ENCODE data around the gene CDH7.

The CDH7 gene, protein sequence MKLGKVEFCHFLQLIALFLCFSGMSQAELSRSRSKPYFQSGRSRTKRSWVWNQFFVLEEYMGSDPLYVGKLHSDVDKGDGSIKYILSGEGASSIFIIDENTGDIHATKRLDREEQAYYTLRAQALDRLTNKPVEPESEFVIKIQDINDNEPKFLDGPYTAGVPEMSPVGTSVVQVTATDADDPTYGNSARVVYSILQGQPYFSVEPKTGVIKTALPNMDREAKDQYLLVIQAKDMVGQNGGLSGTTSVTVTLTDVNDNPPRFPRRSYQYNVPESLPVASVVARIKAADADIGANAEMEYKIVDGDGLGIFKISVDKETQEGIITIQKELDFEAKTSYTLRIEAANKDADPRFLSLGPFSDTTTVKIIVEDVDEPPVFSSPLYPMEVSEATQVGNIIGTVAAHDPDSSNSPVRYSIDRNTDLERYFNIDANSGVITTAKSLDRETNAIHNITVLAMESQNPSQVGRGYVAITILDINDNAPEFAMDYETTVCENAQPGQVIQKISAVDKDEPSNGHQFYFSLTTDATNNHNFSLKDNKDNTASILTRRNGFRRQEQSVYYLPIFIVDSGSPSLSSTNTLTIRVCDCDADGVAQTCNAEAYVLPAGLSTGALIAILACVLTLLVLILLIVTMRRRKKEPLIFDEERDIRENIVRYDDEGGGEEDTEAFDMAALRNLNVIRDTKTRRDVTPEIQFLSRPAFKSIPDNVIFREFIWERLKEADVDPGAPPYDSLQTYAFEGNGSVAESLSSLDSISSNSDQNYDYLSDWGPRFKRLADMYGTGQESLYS

DNA sequence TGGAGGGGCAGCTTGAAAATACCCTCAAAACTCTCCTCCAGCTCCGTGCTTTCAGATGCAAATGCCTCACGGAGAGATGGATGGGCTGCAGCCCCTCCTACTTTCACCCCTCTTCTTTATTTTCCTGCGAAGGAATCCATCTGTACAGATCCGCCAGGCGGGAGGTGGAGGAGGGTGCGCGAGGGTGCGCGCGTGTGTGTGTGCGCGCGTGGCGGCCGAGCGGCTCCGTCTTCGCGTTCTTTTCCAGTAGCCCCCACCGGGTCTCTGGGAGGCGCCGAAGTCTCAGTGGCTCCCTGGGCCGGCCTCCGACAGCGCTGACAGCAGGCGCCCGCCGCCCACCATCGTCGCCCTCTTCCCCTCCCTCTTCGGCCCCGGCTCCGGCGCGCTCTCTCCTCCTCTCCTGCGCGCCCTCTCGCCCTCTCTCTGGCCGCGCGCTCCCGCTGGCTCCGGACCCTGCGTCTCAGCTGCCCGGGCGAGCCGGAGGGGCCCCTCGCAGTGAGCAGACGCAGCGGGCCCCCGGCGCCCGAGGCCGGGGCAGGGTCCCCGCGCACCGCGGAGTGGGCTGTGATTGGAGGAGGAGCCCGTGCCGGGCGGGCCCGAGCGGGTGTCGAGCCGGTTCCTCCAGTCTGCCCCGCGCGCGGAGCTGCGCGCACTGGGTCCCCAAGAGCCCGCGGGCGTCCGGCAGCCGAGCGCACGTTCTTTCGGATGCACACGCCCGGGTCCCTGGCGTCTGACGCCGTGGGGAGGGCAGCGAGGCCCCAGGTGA lies at the start of gene CDH7:
Gene CDH7 (plus strand): TSS at position 624 of the 766 bp plus-strand sequence. CDS start 11,831 bp downstream, outside the sequence.
- H3K9me3 Mint-ChIP-seq, result no peaks in the 10 kb centered on the region
- H3K27ac Mint-ChIP-seq, result no peak within 1 kb of the TSS
- no peaks in the 10 kb centered on the region for H3K36me3 Mint-ChIP-seq (ENCODE audit: low read depth)
- H3K27me3 Mint-ChIP-seq (ENCODE audit: low read depth), result peaks cover 18% of the 10 kb centered on the region
- H3K4me3 Mint-ChIP-seq, result no peak within 1 kb of the TSS
- H3K4me1 Mint-ChIP-seq (ENCODE audit: low read depth), result no peaks in the 10 kb centered on the region

DNA sequence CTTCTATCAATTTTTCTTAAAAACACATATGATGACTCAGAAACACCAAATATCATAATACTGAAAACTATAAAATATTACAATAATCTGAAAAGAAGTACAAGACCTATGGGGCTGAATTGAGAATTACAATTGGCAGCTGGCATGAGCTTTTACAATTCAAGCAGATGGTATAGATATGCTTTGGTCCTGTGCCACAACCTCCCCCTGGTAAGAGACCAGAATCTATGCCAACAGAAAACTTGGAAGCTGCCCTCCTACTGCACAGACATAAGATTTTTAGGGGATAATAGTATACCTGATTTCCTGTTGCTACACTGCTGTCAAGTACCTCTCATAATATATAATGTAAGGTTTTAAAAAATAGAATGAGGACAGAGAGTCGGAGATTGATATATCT lies 46.8 kb upstream of the CDH7 start:
- no peak overlapping the region for H3K4me3 Mint-ChIP-seq
- no peaks in the 10 kb centered on the region for H3K4me1 Mint-ChIP-seq (ENCODE audit: low read depth)
- no peaks in the 10 kb centered on the region for H3K36me3 Mint-ChIP-seq (ENCODE audit: low read depth)
- H3K9me3 Mint-ChIP-seq, result no peaks in the 10 kb centered on the region
- H3K27ac Mint-ChIP-seq, result no peak overlapping the region
- no peaks in the 10 kb centered on the region for H3K27me3 Mint-ChIP-seq (ENCODE audit: low read depth)

DNA sequence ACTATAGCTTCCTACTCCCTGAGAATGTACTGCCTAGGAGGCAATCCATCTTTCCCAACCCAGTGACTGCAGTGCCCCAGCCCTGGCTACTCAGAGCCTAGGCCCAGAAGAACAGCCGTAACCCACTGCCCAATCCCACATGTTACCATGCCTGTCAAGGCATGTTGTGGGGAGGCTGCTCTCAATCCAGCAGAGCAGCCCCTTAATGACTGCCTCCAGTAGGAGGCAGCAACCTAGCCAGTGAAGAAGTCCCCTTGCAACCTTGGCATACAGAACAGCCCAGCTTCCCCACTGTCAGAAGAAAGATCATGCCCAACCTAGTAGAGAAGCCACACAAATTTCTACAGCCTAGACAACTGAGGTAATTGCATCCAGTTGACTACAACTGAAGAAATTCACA lies 44.2 kb upstream of the CDH7 start:
- no peaks in the 10 kb centered on the region for H3K9me3 Mint-ChIP-seq

DNA sequence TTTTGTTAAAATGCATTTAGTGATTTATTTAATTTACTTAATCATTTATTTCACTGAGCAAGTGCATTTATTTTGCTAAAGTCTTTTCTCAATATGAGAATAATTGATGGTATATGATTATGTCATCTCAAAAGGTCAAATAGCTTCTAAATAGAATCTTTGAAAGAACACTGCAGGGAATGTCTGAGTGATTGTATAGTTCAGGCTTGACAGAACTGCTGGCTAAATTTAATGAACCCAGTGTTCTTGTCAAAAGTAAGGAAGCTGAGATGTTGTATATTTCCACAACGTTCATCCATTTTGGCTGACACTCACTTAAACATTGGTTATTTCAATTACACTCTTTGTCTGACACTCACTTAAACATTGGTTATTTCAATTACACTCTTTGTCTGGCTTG lies 39.3 kb upstream of the CDH7 start:
- no peak overlapping the region for H3K4me3 Mint-ChIP-seq
- no peaks in the 10 kb centered on the region for H3K4me1 Mint-ChIP-seq (ENCODE audit: low read depth)
- H3K27ac Mint-ChIP-seq, result no peak overlapping the region
- no peaks in the 10 kb centered on the region for H3K36me3 Mint-ChIP-seq (ENCODE audit: low read depth)
- H3K27me3 Mint-ChIP-seq (ENCODE audit: low read depth), result no peaks in the 10 kb centered on the region
- peaks cover under 1% of the 10 kb centered on the region for H3K9me3 Mint-ChIP-seq

More for the DNA sequence above, 44.2 kb upstream of the CDH7 start:
- Mint-ChIP-seq H3K27me3 (ENCODE audit: low read depth) (no peaks in the 10 kb centered on the region), H3K36me3 (ENCODE audit: low read depth) (no peaks in the 10 kb centered on the region), H3K4me3 (no peak overlapping the region), H3K4me1 (ENCODE audit: low read depth) (no peaks in the 10 kb centered on the region), H3K27ac (no peak overlapping the region)

DNA sequence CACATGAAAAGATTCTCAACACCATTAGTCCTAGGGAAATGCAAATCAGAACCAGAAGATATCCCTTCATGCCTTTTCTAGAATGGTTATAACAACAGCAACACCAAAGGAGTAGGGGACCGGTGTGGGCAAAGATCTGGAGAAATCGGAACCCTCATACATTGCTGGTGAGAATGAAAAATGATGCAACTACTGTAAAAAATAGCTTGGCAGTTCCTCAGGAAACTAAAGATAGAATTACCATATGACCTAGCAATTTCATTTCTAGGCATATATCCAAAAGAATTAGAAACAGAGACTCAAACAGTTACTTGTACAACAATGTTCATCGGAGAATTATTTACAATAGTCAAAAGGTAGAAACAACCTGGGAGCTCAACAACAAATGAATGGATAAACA lies 29.2 kb upstream of the CDH7 start:
- Mint-ChIP-seq H3K9me3 (peaks cover 15% of the 10 kb centered on the region), H3K36me3 (ENCODE audit: low read depth) (no peaks in the 10 kb centered on the region), H3K27ac (no peak overlapping the region), H3K4me1 (ENCODE audit: low read depth) (no peaks in the 10 kb centered on the region), H3K27me3 (ENCODE audit: low read depth) (no peaks in the 10 kb centered on the region), H3K4me3 (no peak overlapping the region)

DNA sequence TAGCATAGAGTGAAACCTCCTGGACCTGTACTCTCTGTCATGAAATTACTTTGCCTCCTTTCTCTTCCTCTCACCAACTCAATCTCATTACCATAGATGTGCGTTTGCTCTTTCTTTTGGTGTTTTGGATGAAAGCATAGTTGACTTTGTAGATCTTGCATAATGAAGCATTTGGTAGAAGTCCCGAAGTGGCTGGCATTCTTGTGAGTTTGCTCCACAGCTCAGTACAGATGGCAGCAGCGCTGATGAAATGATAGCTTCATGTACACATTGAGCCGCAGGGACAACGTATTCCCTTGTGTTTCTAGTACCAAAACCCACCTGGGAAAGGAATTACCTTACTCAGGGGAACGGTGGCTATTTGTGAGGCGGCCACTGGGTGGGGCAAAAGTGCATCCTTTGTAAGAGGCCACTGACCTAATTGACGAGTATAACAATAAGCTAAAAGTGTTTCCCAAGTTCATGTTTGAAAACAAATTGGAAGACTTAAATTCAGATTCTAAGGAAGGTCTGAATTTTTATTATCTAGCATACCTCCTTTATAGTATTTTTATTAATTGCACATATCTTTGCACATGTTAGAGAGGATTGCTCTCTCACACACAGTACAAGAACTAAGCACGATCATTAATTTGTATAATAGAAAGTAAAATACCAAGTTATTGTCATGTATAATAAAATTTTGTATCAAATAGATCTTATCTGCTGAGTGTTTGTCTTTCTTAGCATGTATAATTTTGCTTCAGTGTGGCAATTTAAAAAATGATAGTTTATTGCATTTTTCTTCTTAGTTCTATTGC lies 25.4 kb upstream of the CDH7 start:
- H3K36me3 Mint-ChIP-seq (ENCODE audit: low read depth), result no peaks in the 10 kb centered on the region
- H3K9me3 Mint-ChIP-seq, result peaks cover 4% of the 10 kb centered on the region
- no peaks in the 10 kb centered on the region for H3K4me1 Mint-ChIP-seq (ENCODE audit: low read depth)
- H3K4me3 Mint-ChIP-seq, result no peak overlapping the region
- no peak overlapping the region for H3K27ac Mint-ChIP-seq
- no peaks in the 10 kb centered on the region for H3K27me3 Mint-ChIP-seq (ENCODE audit: low read depth)

DNA sequence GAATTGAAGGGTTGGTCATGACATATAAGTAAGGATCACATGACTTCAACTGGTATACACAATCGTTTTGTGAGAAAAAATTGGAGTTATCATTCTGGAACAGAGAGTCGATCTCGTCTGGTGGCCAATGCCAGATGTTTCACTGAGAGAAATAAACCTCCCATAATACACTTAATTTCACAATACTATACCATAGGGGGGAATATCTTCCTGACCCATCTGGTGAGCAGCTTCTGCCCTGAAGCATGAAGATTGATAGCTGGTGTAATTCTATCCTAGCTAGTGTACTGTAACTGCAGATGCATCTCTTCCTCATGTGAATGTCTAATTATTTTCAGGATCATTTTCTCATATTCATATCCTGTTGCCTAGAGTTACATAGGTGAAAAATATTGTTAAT lies 15.7 kb upstream of the CDH7 start:
- H3K9me3 Mint-ChIP-seq, result peaks cover 3% of the 10 kb centered on the region

DNA sequence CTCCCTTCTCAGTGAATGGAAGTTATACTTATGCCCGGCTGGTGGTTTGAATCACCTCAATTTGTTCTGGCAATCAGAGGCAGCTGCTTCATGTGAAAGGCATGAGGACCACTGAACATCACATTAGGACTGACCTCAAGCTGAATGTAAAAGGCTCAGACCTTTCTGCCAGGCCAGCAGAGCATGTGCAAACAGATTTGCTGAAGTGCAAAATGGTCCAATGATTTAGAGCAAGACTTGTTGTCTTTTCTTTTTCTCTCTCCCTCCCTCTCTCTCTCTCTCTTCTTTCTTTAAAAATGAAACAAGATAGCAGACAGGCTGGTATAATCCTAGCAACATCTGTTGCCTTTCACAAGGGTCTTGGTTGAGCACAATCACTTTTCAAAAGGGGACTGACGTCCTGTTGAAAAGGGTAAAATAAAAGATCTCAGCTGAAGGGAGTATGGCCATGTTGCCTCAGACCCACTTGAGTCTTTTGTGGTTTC lies 13.3 kb upstream of the CDH7 start:
- no peaks in the 10 kb centered on the region for H3K36me3 Mint-ChIP-seq (ENCODE audit: low read depth)
- H3K9me3 Mint-ChIP-seq, result peaks cover 3% of the 10 kb centered on the region
- no peak overlapping the region for H3K4me3 Mint-ChIP-seq
- H3K27ac Mint-ChIP-seq, result no peak overlapping the region
- no peaks in the 10 kb centered on the region for H3K4me1 Mint-ChIP-seq (ENCODE audit: low read depth)
- no peaks in the 10 kb centered on the region for H3K27me3 Mint-ChIP-seq (ENCODE audit: low read depth)

More for the DNA sequence above, 15.7 kb upstream of the CDH7 start:
- H3K27me3 Mint-ChIP-seq (ENCODE audit: low read depth), result no peaks in the 10 kb centered on the region
- no peaks in the 10 kb centered on the region for H3K4me1 Mint-ChIP-seq (ENCODE audit: low read depth)
- H3K4me3 Mint-ChIP-seq, result no peak overlapping the region
- no peaks in the 10 kb centered on the region for H3K36me3 Mint-ChIP-seq (ENCODE audit: low read depth)
- no peak overlapping the region for H3K27ac Mint-ChIP-seq

DNA sequence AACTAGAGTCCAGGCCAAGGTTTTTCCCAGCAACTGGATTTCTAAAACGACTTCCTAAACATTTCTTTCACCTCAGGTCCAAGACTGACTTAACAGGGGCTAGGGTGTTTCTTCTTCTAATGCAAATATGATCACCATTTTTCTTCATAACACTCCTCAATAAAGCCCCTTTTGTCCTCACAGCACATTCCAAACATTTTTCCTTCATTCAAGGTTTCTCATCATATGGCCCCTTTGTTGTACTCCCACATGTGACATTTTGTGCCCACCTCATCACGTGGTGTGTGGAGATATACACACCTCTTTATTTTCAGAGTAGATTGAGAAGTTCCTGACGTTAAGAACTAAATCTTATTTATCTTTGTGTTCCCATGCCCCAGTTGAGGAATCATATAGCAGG lies 3.9 kb upstream of the CDH7 start:
- H3K4me1 Mint-ChIP-seq (ENCODE audit: low read depth), result no peaks in the 10 kb centered on the region

DNA sequence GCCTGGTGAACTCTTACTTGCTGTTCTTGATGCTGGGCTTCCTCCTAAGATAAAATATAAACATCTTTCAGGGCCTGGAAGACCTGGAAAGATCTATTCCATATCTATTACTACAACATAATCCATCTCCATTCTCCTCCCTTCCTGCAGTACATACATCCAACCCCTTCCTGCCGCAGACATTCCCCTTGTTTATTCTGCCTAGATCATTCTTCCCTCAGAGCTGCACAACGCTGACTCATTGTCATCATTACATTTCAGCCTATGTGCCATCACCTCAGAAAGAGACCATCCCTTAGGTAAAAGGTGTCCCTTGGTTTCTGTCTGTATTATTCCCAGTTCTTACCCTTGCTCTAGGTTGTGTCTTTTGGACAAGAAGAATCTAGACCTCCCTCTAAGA lies 2.5 kb upstream of the CDH7 start:
- Mint-ChIP-seq H3K4me3 (no peak overlapping the region), H3K27ac (no peak overlapping the region), H3K9me3 (no peaks in the 10 kb centered on the region), H3K36me3 (ENCODE audit: low read depth) (no peaks in the 10 kb centered on the region), H3K27me3 (ENCODE audit: low read depth) (peaks cover 18% of the 10 kb centered on the region), H3K4me1 (ENCODE audit: low read depth) (no peaks in the 10 kb centered on the region)

More for the DNA sequence above, 3.9 kb upstream of the CDH7 start:
- Mint-ChIP-seq H3K36me3 (ENCODE audit: low read depth) (no peaks in the 10 kb centered on the region), H3K27ac (no peak overlapping the region), H3K4me3 (no peak overlapping the region), H3K9me3 (no peaks in the 10 kb centered on the region), H3K27me3 (ENCODE audit: low read depth) (peaks cover 15% of the 10 kb centered on the region)

DNA sequence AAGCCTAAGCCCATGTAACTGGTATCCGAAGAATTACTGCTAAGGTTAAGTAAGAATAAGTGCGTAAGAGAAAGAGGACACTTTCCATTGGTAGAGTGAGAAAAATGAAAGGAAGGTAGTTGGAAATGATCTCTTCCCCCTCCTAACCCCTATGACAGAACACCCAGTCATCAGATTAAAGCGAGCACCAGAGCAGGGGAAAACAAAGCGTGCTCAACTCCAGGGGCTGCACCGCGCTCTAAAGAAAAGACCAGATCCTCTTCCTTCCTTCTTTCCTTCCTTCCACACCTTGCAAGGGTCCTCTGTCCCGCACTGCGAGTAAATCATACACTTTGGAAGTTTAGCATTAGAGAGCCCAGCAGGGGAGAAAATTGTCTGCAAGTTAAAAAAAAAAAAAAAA lies 971 bp upstream of the CDH7 start:
- Mint-ChIP-seq H3K4me1 (ENCODE audit: low read depth) (no peaks in the 10 kb centered on the region), H3K36me3 (ENCODE audit: low read depth) (no peaks in the 10 kb centered on the region), H3K4me3 (no peak overlapping the region), H3K27me3 (ENCODE audit: low read depth) (peaks cover 18% of the 10 kb centered on the region), H3K9me3 (no peaks in the 10 kb centered on the region), H3K27ac (no peak overlapping the region)

DNA sequence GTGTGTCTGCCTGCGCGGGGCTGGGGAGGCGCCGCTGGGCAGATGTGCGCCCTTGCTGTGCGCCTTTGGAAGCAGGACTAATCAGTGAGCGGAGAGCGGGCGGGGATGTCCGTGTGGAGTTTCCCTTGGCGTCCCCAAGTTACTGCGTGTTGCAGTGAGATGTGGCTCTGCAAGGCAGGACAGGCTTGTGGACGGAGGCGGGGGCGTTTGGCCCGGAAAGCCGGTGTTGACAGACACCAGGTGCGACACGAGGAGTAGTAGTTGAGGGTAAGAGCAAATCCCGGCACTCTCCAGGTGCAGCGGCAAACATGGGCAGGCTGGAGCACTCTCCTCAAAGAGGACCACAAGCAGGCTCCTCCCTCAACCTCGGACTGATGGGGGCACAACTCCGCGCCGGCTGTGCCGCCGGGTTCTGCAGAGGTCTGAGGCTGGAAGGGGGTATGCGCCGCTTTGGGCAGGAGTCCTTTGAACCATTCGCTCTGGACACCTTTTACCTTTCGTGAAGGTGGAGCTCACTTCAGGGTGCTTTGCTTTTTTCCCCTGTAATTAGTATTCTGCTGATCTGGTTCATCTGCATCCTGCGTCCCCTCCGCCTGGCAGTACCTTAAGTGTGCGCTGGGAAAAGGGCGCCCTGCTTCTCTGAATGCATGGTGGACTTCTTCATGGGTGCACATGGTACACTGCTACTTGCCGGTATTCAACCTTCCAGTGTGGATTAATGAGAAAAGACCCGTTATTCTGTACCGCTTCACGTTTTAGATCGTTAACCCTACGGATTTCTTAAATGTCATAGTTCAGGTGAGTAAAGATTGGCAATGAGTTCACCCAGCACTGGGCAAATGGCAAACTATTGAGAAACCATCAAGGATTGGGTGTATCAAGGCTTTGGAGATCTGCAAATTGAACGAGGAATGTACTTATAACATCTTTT lies 608 bp downstream of the CDH7 start:
- H3K36me3 Mint-ChIP-seq (ENCODE audit: low read depth), result no peaks in the 10 kb centered on the region
- no peak overlapping the region for H3K27ac Mint-ChIP-seq
- no peaks in the 10 kb centered on the region for H3K4me1 Mint-ChIP-seq (ENCODE audit: low read depth)
- H3K4me3 Mint-ChIP-seq, result no peak overlapping the region
- peaks cover 18% of the 10 kb centered on the region for H3K27me3 Mint-ChIP-seq (ENCODE audit: low read depth)
- H3K9me3 Mint-ChIP-seq, result no peaks in the 10 kb centered on the region
